ENCODE measurements around the gene HS3ST3A1.

- no peak for TF ChIP-seq CTCF (IDR thresholded peaks at IDR 0.05; ENCODE audit: poor library complexity)
- TF ChIP-seq EZH2 (IDR thresholded peaks at IDR 0.05; ENCODE audit: borderline replicate concordance) = no peak
- no peak for TF ChIP-seq EZH2phosphoT487 (IDR thresholded peaks at IDR 0.05; ENCODE audit: low read depth, severe bottlenecking, unreplicated experiment)
Measured at GRCh38 chr17:13636951-13637350, 35.2 kb upstream of the HS3ST3A1 start.
